ENCODE data around the gene MAP3K4. TPM values are rescaled to one million over a fixed set of nuclear protein-coding genes. Genes with fewer than 3 reads are reported as not detected.

Gene MAP3K4
- total and polyA plus RNA-seq, 8 donors: 7.3 to 598 (median 19.4) TPM

GRCh38 chr6:161109366-161109765 is 117.8 kb downstream of the MAP3K4 start:
- intact Hi-C loops (cut with DNase I; ENCODE audit: low total_unique reads): no loop called here
- no peaks in the 10 kb centered on the region for H3K9me3 ChIP-seq
- no peak overlapping the region for H3K27ac ChIP-seq
- WGBS, 5 donors: 82 to 89% (median 85%) methylated on average over 4 of the region's 4 CpGs
- H3K36me3 ChIP-seq: peaks cover 72 to 98% (median 96%) of the 10 kb centered on the region in 4 donors
- DNase-seq: no peak
- no peaks in the 10 kb centered on the region for H3K4me1 ChIP-seq
- TF ChIP-seq EP300 (IDR thresholded peaks at IDR 0.05) (no peak), CTCF (IDR thresholded peaks at IDR 0.05) (no peak), POLR2A (IDR thresholded peaks at IDR 0.05) (no peak), POLR2AphosphoS5 (IDR thresholded peaks at IDR 0.05) (no peak)
- H3K27me3 ChIP-seq: no peaks in the 10 kb centered on the region
- H3K4me3 ChIP-seq: no peak overlapping the region

- H3K9me3 ChIP-seq: no peaks in the 10 kb centered on the region
- no peak overlapping the region for H3K27ac ChIP-seq
- WGBS, 5 donors: 86 to 92% (median 89%) methylated on average over 14 of the region's 14 CpGs
- H3K36me3 ChIP-seq: peaks cover 68 to 100% (median 99%) of the 10 kb centered on the region in 4 donors
- TF ChIP-seq POLR2AphosphoS5 (IDR thresholded peaks at IDR 0.05) (no peak), EP300 (IDR thresholded peaks at IDR 0.05) (no peak), POLR2A (IDR thresholded peaks at IDR 0.05) (no peak), CTCF (IDR thresholded peaks at IDR 0.05) (no peak)
- no peak for DNase-seq
- H3K27me3 ChIP-seq: no peaks in the 10 kb centered on the region
- intact Hi-C loops (cut with DNase I; ENCODE audit: low total_unique reads): no loop called here
- no peak overlapping the region for H3K4me3 ChIP-seq
- H3K4me1 ChIP-seq: no peaks in the 10 kb centered on the region
Measured at GRCh38 chr6:161110028-161110779, 118.6 kb downstream of the MAP3K4 start.

- intact Hi-C loops (cut with DNase I; ENCODE audit: low total_unique reads): no loop called here
- Histone ChIP-seq H3K4me3 (no peak overlapping the region), H3K27ac (no peak overlapping the region), H3K9me3 (no peaks in the 10 kb centered on the region), H3K27me3 (no peaks in the 10 kb centered on the region), H3K4me1 (no peaks in the 10 kb centered on the region), H3K36me3 (peaks cover 74 to 100% (median 100%) of the 10 kb centered on the region in 4 donors)
- WGBS, 5 donors: 76 to 86% (median 83%) methylated on average over 4 of the region's 4 CpGs
- DNase-seq: peak in 1 of 2 donors; percentile 35
- no peak for TF ChIP-seq EP300 (IDR thresholded peaks at IDR 0.05)
- TF ChIP-seq POLR2A (IDR thresholded peaks at IDR 0.05): no peak
- TF ChIP-seq CTCF (IDR thresholded peaks at IDR 0.05): no peak
- no peak for TF ChIP-seq POLR2AphosphoS5 (IDR thresholded peaks at IDR 0.05)
Measured at GRCh38 chr6:161111261-161111660, 119.7 kb downstream of the MAP3K4 start.

- intact Hi-C loops (cut with DNase I; ENCODE audit: low total_unique reads): no loop called here
- no peak for DNase-seq
- H3K36me3 ChIP-seq: peaks cover 42 to 100% (median 96%) of the 10 kb centered on the region in 4 donors
- H3K27me3 ChIP-seq: no peaks in the 10 kb centered on the region
- no peaks in the 10 kb centered on the region for H3K4me1 ChIP-seq
- H3K27ac ChIP-seq: no peak overlapping the region
- TF ChIP-seq CTCF (IDR thresholded peaks at IDR 0.05) (no peak), EP300 (IDR thresholded peaks at IDR 0.05) (no peak), POLR2AphosphoS5 (IDR thresholded peaks at IDR 0.05) (no peak), POLR2A (IDR thresholded peaks at IDR 0.05) (no peak)
- peaks cover 0 to 5% (median 0%) of the 10 kb centered on the region in 4 donors for H3K9me3 ChIP-seq
- H3K4me3 ChIP-seq: no peak overlapping the region
- WGBS, 5 donors: 64 to 96% (median 82%) methylated on average over 3 of the region's 3 CpGs
Measured at GRCh38 chr6:161115468-161115867, 123.9 kb downstream of the MAP3K4 start.

All from stomach (tissue), 9 donors.